Neural cell (in vitro differentiated cells): ENCODE data around the gene SHB.

ENCODE experiments used
- EP300 ChIP-seq: fragments of 450-650 bp; conservative IDR thresholded peaks from 2 replicates; pipeline ENCODE4 v1.6.1; 2014; ENCODE audit warnings: antibody characterized with exemption, mild to moderate bottlenecking, moderate library complexity; ENCODE audit not compliant: poor library complexity, severe bottlenecking
- MXI1 ChIP-seq: fragments of 450-650 bp; conservative IDR thresholded peaks from 2 replicates; pipeline ENCODE4 v1.6.1; 2014; ENCODE audit warnings: antibody characterized with exemption, mild to moderate bottlenecking; ENCODE audit not compliant: poor library complexity, severe bottlenecking
- POLR2AphosphoS5 ChIP-seq: IDR thresholded peaks from 2 replicates; pipeline ENCODE4 v1.6.1; 2012
- RAD21 ChIP-seq: fragments of 450-650 bp; conservative IDR thresholded peaks from 2 replicates; pipeline ENCODE4 v1.6.1; 2014; ENCODE audit warnings: antibody characterized with exemption, mild to moderate bottlenecking, moderate library complexity
- SMC3 ChIP-seq: fragments of 450-650 bp; conservative IDR thresholded peaks from 2 replicates; pipeline ENCODE4 v1.6.1; 2014; ENCODE audit warnings: antibody characterized with exemption, mild to moderate bottlenecking, moderate library complexity; ENCODE audit not compliant: poor library complexity
- TAF1 ChIP-seq: IDR thresholded peaks from 2 replicates; pipeline ENCODE4 v1.6.1; 2012; ENCODE audit warnings: low read depth
- TF ChIP-seq, protein P1 (sequence below): fragments of 450-650 bp; IDR thresholded peaks from 2 replicates; pipeline ENCODE4 v1.5.1; 2014; ENCODE audit warnings: antibody characterized with exemption, mild to moderate bottlenecking, moderate library complexity; ENCODE audit not compliant: poor library complexity, severe bottlenecking

DNA sequence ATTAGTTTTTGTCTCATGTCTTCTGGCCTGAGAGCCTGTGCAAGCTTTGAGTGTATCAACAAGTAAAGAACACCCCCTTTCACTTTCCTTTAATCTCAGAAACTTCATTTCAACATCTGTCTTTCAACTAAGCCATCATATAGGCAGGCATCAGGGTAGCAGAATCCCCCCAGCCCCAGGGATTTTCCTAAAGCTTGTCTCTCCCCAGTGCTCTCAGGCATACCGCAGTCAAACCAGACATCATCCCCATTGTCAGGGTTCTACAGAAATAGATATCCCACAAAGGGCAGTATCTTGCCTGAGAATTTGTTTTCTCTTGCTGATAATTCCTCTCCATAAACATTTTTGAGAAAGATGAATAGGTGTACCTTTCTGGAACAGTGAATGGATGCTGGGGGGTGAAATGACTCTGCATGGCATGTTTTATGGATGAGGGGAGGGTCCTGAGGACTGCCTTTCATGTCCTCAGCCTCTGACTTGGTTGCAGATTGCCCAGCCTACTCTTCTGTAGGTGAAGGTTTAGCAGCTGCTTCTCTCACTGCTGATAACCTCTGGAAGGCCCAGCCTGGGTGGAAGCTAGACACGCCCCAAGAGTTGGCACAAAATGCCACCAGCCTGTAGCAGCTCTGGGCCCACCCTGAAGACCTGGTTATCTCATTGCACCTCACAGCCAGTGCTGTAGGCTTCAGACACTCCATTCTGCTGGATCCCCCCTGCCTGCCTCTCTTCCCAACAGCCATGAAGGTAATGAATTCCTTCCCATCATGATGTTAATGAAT is 20.5 kb upstream of the SHB start:
- TF ChIP-seq, protein P1, sequence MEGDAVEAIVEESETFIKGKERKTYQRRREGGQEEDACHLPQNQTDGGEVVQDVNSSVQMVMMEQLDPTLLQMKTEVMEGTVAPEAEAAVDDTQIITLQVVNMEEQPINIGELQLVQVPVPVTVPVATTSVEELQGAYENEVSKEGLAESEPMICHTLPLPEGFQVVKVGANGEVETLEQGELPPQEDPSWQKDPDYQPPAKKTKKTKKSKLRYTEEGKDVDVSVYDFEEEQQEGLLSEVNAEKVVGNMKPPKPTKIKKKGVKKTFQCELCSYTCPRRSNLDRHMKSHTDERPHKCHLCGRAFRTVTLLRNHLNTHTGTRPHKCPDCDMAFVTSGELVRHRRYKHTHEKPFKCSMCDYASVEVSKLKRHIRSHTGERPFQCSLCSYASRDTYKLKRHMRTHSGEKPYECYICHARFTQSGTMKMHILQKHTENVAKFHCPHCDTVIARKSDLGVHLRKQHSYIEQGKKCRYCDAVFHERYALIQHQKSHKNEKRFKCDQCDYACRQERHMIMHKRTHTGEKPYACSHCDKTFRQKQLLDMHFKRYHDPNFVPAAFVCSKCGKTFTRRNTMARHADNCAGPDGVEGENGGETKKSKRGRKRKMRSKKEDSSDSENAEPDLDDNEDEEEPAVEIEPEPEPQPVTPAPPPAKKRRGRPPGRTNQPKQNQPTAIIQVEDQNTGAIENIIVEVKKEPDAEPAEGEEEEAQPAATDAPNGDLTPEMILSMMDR: no peak
- TF ChIP-seq MXI1: no peak
- TF ChIP-seq POLR2AphosphoS5: no peak
- no peak for TF ChIP-seq SMC3
- TF ChIP-seq EP300: no peak
- TF ChIP-seq RAD21: no peak
- TF ChIP-seq TAF1: no peak
